ENCODE data around the gene SMARCC2.
A peak's percentile ranks its signal among the peaks of the same experiment; 100 is the strongest.

SMARCC2 gene

DNA sequence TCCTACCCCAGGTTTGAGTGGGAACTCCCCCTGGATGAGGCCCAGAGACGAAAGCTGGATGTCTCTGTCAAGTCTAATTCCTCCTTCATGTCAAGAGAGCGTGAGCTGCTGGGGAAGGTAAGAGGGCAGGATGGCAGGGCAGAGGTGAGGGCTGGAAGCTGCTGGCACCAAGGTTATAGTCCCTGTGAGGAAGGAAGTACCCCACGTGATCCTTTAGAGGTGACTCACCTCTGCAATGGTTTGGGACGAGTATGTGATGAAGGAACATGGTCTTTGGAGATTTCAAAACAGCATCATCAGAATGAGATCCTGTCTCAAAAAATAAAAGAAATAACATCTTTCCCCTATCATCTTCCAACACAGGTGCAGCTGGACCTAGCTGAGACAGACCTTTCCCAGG is 46.1 kb downstream of the SMARCC2 start:
- H3K27me3 Mint-ChIP-seq (ENCODE audit: low read depth) = no peaks in the 10 kb centered on the region
- H3K36me3 Mint-ChIP-seq (ENCODE audit: low read depth) = peaks cover 71% of the 10 kb centered on the region
- no peak overlapping the region for H3K4me3 Mint-ChIP-seq
- peak overlapping the region; percentile 49 for H3K27ac Mint-ChIP-seq
- H3K4me1 Mint-ChIP-seq (ENCODE audit: low read depth) = peaks cover 34% of the 10 kb centered on the region
- DNase-seq (ENCODE audit: low spot score) = no peak
- no peaks in the 10 kb centered on the region for H3K9me3 Mint-ChIP-seq

DNA sequence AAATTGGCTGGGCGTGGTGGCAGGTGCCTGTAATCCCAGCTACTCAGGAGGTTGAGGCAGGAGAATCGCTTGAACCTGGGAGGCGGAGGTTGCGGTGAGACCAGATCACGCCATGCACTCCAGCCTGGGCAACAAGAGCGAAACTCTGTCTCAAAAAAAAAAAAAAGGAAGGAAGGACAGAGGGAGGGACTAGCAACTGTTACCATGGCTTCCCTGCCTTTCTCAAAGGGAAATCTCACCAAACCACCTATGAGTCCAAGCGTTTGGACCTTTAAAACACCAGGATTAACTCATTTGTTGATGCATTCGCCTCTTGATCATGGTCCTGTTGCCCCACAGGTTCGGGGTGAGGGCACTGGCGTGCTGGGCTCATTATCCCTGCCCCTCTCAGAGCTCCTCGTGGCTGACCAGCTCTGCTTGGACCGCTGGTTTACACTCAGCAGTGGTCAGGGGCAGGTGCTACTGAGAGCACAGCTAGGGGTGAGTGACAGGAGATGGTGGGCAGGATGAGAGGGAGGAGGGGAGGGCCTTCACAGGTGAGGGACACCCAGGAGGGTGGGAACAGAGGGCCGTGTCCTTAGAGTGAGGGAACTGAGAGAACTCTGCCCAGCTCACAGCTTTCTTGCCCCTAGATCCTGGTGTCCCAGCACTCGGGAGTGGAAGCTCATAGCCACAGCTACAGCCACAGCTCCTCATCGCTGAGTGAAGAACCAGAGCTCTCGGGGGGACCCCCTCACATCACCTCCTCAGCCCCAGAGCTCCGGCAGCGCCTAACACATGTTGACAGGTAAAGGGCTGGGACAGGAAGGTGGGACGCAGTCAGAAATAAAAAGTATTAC is 47.1 kb downstream of the SMARCC2 start:
- Mint-ChIP-seq H3K4me3 (no peak overlapping the region), H3K4me1 (ENCODE audit: low read depth) (peaks cover 43% of the 10 kb centered on the region), H3K9me3 (no peaks in the 10 kb centered on the region), H3K27me3 (ENCODE audit: low read depth) (no peaks in the 10 kb centered on the region), H3K27ac (no peak overlapping the region), H3K36me3 (ENCODE audit: low read depth) (peaks cover 82% of the 10 kb centered on the region)
- DNase-seq (ENCODE audit: low spot score) = no peak

DNA sequence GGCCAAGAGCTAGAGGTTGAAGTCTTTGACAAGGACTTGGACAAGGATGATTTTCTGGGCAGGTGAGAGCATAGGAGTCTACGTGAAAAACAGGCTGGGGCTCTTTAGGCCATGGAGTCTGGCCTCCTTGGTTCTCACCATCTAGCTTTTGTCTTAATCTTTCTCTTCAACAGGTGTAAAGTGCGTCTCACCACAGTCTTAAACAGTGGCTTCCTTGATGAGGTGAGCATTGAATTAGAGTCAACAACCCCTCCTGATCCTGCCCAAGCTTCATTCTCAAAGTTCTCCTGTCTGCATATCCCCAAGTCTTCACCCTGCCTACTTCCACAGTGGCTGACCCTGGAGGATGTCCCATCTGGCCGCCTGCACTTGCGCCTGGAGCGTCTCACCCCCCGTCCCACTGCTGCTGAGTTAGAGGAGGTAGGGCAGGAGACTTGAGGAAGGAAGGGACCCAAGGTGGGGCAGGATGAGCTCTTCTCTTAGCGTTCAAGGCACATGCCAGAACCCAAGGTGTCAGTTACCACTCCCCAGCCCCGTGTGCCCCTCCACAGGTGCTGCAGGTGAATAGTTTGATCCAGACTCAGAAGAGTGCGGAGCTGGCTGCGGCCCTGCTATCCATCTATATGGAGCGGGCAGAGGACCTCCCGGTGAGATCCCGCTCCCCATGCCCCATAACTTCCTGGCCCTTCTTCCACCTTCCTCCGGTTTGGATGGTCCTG is 51.3 kb downstream of the SMARCC2 start:
- Mint-ChIP-seq H3K9me3 (no peaks in the 10 kb centered on the region), H3K27ac (peak overlapping the region; percentile 80), H3K36me3 (ENCODE audit: low read depth) (peaks cover 86% of the 10 kb centered on the region), H3K4me1 (ENCODE audit: low read depth) (peaks cover 55% of the 10 kb centered on the region), H3K27me3 (ENCODE audit: low read depth) (no peaks in the 10 kb centered on the region), H3K4me3 (peak overlapping the region; percentile 48)
- no peak for DNase-seq (ENCODE audit: low spot score)

DNA sequence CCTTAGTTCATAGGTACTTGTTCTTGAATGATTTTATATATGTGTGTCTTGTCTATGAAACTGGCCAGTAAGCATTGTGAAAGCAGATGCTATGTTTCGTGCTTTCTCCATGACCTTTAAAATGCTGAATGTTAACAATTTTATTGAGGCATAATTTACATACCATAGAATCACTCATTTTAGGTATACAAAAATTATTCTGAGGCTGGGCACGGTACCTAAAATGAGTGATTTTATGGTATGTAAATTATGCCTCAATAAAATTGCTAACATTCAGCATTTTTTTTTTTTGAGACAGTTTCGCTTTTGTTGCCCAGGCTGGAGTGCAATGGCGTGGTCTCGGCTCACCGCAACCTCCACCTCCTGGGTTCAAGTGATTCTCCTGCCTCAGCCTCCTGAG is 54.4 kb downstream of the SMARCC2 start:
- no peak overlapping the region for H3K4me3 Mint-ChIP-seq
- peaks cover 89% of the 10 kb centered on the region for H3K36me3 Mint-ChIP-seq (ENCODE audit: low read depth)
- H3K4me1 Mint-ChIP-seq (ENCODE audit: low read depth) = peaks cover 63% of the 10 kb centered on the region
- no peak for DNase-seq (ENCODE audit: low spot score)
- no peak overlapping the region for H3K27ac Mint-ChIP-seq
- H3K27me3 Mint-ChIP-seq (ENCODE audit: low read depth) = no peaks in the 10 kb centered on the region
- peaks cover 6% of the 10 kb centered on the region for H3K9me3 Mint-ChIP-seq

DNA sequence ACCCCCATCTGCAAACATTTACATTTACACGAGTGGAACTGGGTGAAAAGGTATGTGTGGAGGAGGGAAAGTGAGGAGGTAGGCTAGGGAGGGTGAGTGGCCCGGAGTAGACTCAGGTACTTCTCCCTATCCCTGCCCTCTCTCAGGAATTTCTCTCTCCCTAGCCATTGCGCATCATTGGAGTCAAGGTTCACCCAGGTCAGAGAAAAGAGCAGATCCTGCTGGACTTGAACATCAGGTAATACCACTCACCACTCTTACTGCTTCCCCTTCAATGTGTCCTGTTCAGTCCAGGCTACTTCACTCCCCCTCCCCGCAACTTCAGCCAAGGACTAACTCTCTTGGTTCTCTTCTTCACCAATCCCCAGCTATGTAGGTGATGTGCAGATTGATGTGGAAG is 58.4 kb downstream of the SMARCC2 start:
- H3K9me3 Mint-ChIP-seq = peaks cover 6% of the 10 kb centered on the region
- DNase-seq (ENCODE audit: low spot score) = no peak
- H3K4me3 Mint-ChIP-seq = peak overlapping the region; percentile 94
- H3K36me3 Mint-ChIP-seq (ENCODE audit: low read depth) = peaks cover 64% of the 10 kb centered on the region
- peaks cover 56% of the 10 kb centered on the region for H3K4me1 Mint-ChIP-seq (ENCODE audit: low read depth)
- no peaks in the 10 kb centered on the region for H3K27me3 Mint-ChIP-seq (ENCODE audit: low read depth)
- peak overlapping the region; percentile 62 for H3K27ac Mint-ChIP-seq

DNA sequence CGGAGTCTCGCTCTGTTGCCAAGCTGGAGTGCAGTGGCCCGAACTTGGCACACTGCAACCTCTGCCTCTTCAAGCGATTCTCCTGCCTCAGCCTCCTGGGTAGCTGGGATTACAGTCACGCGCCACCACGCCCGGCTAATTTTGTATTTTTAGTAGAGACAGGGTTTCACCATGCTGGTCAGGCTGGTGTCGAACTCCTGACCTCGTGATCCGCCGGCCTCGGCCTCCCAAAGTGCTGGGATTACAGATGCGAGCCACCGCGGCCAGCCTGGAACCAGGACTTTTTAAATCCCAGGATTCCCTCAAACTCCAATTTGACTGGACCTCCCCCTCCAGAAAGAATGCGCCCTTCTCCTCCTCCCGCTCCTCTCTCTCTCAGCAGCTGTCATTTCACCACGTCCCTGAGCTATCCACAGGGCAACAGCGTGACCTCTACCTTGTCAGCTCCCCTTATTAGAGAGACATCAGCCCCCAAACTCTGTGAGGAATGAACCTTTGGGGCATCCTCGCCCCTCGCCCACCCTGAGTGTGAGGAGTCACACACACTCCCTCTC is 59.3 kb downstream of the SMARCC2 start:
- DNase-seq (ENCODE audit: low spot score) = no peak
- H3K4me1 Mint-ChIP-seq (ENCODE audit: low read depth) = peaks cover 58% of the 10 kb centered on the region
- H3K36me3 Mint-ChIP-seq (ENCODE audit: low read depth) = peaks cover 58% of the 10 kb centered on the region

DNA sequence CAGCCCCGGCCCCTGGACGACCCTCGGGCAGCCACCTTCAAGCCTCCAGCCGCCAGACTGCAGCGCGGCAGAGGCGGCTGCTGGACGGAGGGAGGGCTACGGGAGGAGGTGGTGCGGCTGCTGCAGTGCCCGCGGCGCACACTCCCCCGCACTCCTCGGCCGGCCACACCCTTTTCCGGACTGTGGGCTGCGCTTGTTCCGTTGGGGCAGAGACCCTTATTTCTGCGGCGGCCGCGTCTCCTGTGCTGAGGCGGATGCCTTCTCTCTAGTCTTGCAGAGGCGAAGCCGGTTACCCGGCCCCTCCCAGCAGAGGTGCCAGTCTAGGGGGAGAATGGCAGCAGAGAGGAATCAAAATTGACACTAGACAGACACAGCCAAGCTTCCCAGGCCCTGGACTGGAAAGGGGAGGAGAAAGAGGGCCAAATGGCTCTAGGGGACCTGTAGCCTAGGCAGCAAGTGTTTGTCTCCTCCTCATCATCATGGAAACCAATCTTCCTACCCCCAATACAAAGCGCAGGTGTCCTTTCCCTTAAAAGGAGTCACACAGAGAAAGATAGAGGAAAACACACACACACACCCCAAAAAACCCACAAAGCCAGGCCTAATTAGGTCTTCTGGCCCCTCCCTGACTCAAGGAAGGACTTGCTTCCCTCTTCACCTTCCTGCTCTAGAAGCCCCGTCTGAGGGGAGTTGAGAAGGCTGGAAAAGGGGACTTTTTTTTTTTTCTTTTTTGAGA is 59.9 kb downstream of the SMARCC2 start:
- Mint-ChIP-seq H3K4me1 (ENCODE audit: low read depth) (peaks cover 60% of the 10 kb centered on the region), H3K36me3 (ENCODE audit: low read depth) (peaks cover 57% of the 10 kb centered on the region), H3K27me3 (ENCODE audit: low read depth) (no peaks in the 10 kb centered on the region), H3K9me3 (peaks cover 6% of the 10 kb centered on the region), H3K27ac (peak overlapping the region; percentile 91), H3K4me3 (peak overlapping the region; percentile 94)
- DNase-seq (ENCODE audit: low spot score) = peak; percentile 81

More for the DNA sequence above, 59.3 kb downstream of the SMARCC2 start:
- Mint-ChIP-seq H3K9me3 (peaks cover 6% of the 10 kb centered on the region), H3K4me3 (peak overlapping the region; percentile 94), H3K27me3 (ENCODE audit: low read depth) (no peaks in the 10 kb centered on the region), H3K27ac (peak overlapping the region; percentile 91)

DNA sequence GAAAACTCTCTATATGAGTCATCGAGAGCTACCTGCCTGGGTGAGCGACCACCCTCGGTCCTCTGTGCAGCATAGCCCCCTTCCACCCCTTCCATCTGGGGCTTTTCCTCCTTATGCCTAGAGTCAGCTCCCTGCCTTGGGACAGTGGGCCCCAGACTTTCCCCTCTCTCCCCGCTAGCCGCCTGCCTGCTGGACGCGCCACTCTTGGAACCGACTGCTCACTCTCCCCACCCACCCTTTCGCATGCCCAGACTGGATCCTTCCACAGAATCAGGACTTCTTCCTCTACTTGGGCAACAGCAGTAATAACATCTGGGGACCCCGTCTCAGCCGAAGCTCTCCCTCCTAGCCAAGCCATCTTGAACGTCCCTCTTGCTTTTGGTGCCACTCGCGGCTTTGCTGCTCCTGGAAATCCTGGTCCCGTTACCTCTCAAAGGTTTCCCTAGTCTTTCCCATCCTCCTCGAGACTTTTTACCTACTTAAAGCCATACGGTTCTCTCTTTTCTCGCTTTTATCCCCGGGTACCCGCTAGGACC is 60.5 kb downstream of the SMARCC2 start:
- Mint-ChIP-seq H3K27ac (peak overlapping the region; percentile 91), H3K9me3 (peaks cover 6% of the 10 kb centered on the region), H3K36me3 (ENCODE audit: low read depth) (peaks cover 56% of the 10 kb centered on the region), H3K4me1 (ENCODE audit: low read depth) (peaks cover 61% of the 10 kb centered on the region), H3K4me3 (peak overlapping the region; percentile 94), H3K27me3 (ENCODE audit: low read depth) (no peaks in the 10 kb centered on the region)
- no peak for DNase-seq (ENCODE audit: low spot score)

DNA sequence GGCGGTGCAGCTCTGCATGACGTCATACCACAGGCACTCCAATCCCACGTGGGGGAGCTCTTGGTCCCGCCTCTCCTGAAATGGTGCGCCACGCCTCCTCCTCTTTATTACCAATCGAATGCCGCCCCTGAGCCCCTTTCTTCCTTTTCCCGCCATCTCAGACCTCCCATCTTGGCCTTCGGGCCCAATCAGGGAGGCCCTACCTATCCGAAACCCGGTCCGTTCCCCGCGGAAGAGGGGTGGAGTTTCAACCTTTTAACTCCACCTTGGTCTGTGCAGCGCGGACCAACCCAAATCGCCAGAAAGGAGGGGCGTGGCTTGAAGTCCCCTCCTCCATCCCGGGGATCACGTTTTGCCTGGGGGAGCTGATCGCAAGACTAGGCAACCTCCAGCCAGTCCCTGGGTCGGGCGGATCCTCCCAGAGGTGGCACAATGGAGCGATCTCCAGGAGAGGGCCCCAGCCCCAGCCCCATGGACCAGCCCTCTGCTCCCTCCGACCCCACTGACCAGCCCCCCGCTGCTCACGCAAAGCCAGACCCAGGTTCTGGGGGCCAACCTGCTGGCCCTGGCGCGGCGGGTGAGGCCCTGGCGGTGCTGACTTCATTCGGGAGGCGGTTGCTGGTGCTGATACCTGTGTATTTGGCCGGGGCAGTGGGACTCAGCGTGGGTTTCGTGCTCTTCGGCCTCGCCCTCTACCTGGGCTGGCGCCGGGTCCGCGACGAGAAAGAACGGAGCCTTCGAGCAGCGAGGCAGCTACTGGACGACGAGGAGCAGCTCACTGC is 61.2 kb downstream of the SMARCC2 start, which contains the start of gene ESYT1:
ESYT1 (plus strand) TSS at position 380 of the 782 bp plus-strand sequence; CDS start at position 433, 53 bp downstream.
- peaks cover 51% of the 10 kb centered on the region for H3K36me3 Mint-ChIP-seq (ENCODE audit: low read depth)
- H3K4me3 Mint-ChIP-seq = peak within 1 kb of the TSS; percentile 94
- H3K9me3 Mint-ChIP-seq = peaks cover 6% of the 10 kb centered on the region
- peak within 1 kb of the TSS; percentile 91 for H3K27ac Mint-ChIP-seq
- peak; percentile 98 for DNase-seq (ENCODE audit: low spot score)
- H3K27me3 Mint-ChIP-seq (ENCODE audit: low read depth) = no peaks in the 10 kb centered on the region
- H3K4me1 Mint-ChIP-seq (ENCODE audit: low read depth) = peaks cover 59% of the 10 kb centered on the region

DNA sequence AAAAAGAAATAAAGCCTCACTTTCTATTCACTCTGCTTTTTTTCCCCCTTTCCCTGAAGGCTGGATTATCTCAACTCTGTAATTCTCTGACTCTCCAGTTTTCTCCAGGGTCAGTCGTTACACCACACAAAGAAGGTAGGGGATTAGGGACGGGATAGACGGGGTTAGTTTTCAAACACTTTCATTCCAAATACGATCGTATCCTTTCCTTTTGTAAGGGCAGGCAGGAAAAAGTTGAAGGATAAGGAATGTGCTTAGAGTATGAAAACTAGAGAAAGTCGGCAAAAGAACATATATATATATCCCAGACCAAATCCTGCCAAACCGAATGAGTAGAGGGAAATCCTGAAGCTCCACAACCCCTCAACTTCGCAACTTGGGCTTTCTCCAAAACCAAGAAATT is 61.8 kb downstream of the SMARCC2 start:
- Mint-ChIP-seq H3K9me3 (peaks cover 6% of the 10 kb centered on the region), H3K36me3 (ENCODE audit: low read depth) (peaks cover 47% of the 10 kb centered on the region), H3K27ac (peak overlapping the region; percentile 91), H3K4me3 (peak overlapping the region; percentile 94), H3K27me3 (ENCODE audit: low read depth) (no peaks in the 10 kb centered on the region), H3K4me1 (ENCODE audit: low read depth) (peaks cover 58% of the 10 kb centered on the region)
- DNase-seq (ENCODE audit: low spot score) = no peak

DNA sequence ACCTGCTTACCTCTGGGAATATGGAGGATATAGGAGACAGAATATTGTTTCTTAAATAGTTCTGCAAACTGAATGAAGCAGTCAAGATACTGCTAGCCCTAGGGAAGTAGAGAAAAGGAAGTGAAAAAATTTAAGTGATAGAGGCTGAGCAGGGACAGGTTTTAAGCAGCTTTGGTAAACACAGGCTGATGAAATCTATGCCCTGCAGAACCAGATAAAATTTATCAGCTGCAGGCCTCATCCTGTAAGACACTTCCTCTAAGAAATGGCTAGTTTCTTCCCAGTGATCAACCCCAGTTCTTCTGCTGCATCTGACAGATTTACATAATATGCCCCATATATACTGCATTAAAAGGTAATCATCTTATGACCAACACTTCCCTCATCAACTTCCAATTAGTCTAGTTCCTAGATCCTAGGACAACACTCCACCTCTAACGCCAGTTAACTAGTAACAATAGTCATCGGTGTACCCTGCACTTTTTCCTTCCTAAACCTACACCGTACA is 62.5 kb downstream of the SMARCC2 start:
- peak overlapping the region; percentile 94 for H3K4me3 Mint-ChIP-seq
- DNase-seq (ENCODE audit: low spot score) = no peak
- peaks cover 51% of the 10 kb centered on the region for H3K4me1 Mint-ChIP-seq (ENCODE audit: low read depth)
- H3K9me3 Mint-ChIP-seq = peaks cover 6% of the 10 kb centered on the region
- peak overlapping the region; percentile 91 for H3K27ac Mint-ChIP-seq
- H3K36me3 Mint-ChIP-seq (ENCODE audit: low read depth) = peaks cover 42% of the 10 kb centered on the region
- no peaks in the 10 kb centered on the region for H3K27me3 Mint-ChIP-seq (ENCODE audit: low read depth)

DNA sequence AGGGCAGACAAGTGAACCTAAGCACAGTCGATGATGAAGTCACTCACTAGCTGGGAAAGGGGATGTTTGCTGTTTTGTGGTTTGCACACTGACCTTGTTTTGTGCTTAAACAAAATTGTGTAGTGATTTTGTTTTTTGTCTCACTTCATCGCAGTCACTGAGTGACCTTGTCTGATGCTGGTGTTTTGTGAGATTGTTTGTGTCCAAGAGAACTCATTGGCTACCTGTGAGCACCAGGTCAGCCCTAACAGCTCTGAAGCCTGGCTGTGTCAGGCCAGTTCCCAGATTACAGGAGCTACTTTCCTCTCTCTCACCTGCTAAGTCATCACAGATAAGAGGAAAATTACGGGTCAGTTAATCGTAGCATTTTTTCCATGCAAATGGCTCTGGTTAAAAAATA is 65.2 kb downstream of the SMARCC2 start:
- DNase-seq (ENCODE audit: low spot score) = no peak
- no peaks in the 10 kb centered on the region for H3K27me3 Mint-ChIP-seq (ENCODE audit: low read depth)
- H3K4me3 Mint-ChIP-seq = no peak overlapping the region
- peaks cover 39% of the 10 kb centered on the region for H3K4me1 Mint-ChIP-seq (ENCODE audit: low read depth)
- H3K27ac Mint-ChIP-seq = peak overlapping the region; percentile 53
- no peaks in the 10 kb centered on the region for H3K9me3 Mint-ChIP-seq
- H3K36me3 Mint-ChIP-seq (ENCODE audit: low read depth) = peaks cover 22% of the 10 kb centered on the region

Measured in T-helper 2 cell treated with Interferon-gamma antibody and Interleukin-4, amounts not matched to agents 5 μg/mL and 100 μg/mL, for 36 hours (primary cell).